COR-L47 (cell line): ENCODE measurements around the gene MYL11.
"Not testable (repeated sequence)": the region's sequence is repeated elsewhere in the genome, so short reads cannot be mapped to it uniquely, and the experiment has no call there.

Source experiments
- DNase-seq: peaks from one replicate; lab custom pipeline; 2025; lab: John Stamatoyannopoulos, UW

The MYL11 gene

DNA sequence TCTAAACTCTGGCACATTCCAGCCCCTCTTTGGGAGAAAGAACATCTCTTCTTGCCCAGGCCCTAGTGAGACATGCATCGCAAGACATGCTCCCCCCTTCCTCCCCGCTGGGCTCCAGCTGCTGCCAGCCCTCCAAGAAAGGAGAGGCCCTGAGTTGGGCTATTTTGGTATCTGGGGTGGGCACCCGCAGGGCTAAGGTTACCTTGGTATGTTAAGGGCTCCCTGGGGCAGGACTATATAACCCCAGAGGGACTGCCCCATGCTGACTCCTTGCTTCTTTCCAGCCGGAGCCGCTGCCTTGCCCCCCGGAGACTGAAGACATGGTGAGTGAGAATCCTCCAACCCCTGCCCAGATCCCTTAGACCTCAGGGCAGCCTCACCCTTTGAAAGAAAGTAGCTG is at the start of gene MYL11:
Gene MYL11, plus strand, starts transcription at position 265 of the 400 bp plus-strand sequence. Its CDS starts 56 bp downstream, at position 321.
- DNase-seq, result no peak

DNA sequence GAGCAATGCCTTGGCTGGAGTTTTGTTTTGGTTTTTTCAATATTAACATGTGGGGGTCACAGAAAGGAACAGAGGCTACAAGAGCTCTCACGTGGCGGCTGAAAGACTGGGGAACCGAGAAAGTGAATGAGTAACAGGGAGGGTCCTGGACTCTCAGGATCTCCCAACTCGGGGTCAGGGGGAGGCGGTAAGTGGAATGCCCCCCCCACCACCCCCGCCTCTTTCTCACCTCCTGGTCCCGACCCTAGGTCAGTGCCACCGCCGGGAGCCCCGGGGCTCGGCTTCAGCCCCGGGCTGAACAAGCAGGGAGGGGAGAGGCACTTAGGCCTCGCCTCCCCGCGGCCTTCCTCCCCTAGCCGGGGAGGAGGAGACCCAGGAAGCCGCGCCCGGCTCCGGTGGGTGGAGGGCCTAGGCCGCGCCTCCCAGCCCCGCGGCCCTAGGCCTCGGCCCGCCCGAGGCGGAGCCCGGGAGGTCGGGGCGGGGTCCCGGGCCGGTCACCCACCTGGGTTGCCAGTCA is 40.1 kb upstream of the MYL11 start:
- DNase-seq, result peak; percentile 49

GRCh38 chr16:30335028-30335597 is 39.5 kb upstream of the MYL11 start:
- DNase-seq, result peak; percentile 54

DNA sequence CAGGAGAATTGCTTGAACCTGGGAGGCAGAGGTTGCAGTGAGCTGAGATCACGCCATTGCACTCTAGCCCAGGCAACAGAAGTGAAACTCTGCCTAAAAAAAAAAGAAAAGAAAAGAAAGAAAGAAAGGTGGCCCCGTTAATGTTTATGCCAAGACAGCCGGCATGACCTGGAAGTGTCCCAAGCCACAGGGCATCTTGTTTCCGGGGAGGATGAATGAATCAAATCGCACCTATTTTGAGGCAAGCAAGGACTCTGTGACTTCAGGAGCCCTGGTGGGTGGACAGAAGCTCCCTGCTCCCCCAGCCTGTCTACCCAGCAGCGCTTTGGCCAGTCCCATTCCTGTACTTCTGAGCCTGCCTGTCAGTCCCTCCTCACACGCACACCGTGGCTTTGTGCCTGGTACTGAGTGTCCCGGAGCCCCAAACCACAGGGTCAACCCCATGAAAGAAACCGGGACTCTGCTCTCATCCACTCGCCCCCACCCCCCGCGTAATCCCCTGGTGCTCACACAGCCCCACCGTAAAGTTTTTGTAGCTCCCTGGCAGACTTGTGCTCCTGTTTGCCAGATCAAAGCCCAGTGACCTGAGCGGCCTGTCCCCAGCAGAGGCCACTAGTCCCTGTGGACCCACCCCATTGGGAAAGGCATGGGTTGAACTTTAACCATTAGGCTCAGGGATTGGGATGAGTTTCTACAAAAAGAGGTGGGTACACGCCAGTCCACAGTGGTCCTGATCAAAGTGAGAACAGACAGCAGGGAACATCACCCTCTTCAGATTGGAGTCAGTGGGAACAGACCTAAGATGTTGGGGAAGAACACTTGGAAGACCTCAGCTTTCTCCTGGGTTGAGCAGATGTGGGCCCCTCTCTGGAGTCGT is 38.8 kb upstream of the MYL11 start:
- no peak for DNase-seq

DNA sequence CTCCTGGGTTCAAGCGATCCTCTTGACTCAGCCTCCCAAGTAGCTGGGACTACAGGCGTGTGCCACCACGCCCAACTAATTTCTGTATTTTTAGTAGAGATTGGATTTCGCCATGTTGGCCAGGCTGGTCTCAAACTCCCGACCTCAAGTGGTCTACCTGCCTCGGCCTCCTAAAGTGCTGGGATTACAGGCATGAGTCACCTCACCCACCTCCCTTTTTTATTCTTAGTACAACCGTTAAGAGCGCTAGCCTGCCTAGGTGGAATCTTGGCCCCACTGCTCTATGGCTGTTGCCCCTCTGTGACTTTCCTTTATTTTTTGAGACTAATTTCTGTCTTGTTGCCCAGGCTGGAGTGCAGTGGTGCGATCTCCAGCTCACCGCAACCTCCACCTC is 36.6 kb upstream of the MYL11 start:
- DNase-seq, result not testable (repeated sequence)

GRCh38 chr16:30338715-30339114 is 35.9 kb upstream of the MYL11 start:
- not testable (repeated sequence) for DNase-seq

- peak; percentile 84 for DNase-seq
Observed at GRCh38 chr16:30340621-30341020, 34.0 kb upstream of the MYL11 start.

- not testable (repeated sequence) for DNase-seq
Observed at GRCh38 chr16:30341971-30342370, 32.6 kb upstream of the MYL11 start.

GRCh38 chr16:30342751-30343490 is 31.7 kb upstream of the MYL11 start:
- DNase-seq, result no peak

DNA sequence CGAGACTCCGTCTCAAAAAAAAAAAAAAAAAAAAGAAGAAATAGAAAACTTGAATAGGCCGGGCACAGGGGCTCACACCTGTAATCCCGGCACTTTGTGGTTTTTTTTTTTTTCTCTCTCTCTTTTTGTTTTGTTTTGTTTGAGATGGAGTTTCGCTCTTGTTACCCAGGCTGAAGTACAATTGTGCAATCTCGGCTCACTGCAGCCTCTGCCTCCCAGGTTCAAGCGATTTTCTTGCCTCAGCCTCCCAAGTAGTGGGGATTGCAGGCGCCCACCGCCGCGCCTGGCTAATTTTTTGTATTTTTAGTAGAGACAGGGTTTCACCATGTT is 31.1 kb upstream of the MYL11 start:
- not testable (repeated sequence) for DNase-seq

DNA sequence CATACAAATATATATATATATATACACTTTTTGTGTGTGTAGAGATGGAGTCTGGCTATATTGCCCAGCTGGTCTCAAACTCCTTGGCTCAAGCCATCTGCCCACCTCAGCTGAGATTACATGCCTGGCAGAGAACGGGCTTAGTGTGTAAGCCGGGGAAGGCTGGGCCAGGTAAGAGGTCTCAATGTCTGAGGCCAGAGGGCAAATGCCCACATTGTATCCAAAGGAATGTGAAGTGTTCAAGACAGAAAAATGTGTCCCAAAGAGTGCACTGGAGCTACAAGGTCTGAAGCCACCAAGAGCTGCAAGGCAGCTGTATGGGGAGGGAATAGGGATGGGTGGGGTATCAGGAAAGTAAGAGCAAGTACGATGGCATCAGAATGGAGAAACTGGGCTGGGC is 28.3 kb upstream of the MYL11 start:
- DNase-seq, result no peak

- DNase-seq, result no peak
Observed at GRCh38 chr16:30348113-30348512, 26.5 kb upstream of the MYL11 start.

- DNase-seq, result no peak
Observed at GRCh38 chr16:30348929-30349328, 25.7 kb upstream of the MYL11 start.

DNA sequence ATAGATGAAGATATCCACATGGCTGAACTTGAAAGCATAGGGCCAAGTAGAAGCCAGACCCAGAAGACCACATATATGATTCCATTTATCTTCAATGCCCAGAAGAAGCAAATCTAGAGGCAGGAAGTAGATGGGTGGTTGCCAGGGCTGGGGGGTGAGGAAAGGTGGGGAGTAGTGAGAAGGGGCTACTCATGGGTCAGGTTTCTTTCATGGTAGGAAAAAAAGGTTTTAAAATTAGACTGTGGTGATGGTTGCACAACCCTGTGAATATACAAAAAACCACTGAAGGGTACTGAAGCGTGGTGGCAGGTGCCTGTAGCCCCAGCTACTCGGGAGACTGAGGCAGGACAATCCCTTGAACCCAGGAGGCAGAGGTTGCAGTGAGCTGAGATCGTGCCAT is 24.9 kb upstream of the MYL11 start:
- no peak for DNase-seq

GRCh38 chr16:30350134-30350871 is 24.3 kb upstream of the MYL11 start:
- no peak for DNase-seq

GRCh38 chr16:30351001-30351441 is 23.6 kb upstream of the MYL11 start:
- DNase-seq, result no peak

GRCh38 chr16:30351586-30352419 is 22.8 kb upstream of the MYL11 start:
- DNase-seq, result no peak

DNA sequence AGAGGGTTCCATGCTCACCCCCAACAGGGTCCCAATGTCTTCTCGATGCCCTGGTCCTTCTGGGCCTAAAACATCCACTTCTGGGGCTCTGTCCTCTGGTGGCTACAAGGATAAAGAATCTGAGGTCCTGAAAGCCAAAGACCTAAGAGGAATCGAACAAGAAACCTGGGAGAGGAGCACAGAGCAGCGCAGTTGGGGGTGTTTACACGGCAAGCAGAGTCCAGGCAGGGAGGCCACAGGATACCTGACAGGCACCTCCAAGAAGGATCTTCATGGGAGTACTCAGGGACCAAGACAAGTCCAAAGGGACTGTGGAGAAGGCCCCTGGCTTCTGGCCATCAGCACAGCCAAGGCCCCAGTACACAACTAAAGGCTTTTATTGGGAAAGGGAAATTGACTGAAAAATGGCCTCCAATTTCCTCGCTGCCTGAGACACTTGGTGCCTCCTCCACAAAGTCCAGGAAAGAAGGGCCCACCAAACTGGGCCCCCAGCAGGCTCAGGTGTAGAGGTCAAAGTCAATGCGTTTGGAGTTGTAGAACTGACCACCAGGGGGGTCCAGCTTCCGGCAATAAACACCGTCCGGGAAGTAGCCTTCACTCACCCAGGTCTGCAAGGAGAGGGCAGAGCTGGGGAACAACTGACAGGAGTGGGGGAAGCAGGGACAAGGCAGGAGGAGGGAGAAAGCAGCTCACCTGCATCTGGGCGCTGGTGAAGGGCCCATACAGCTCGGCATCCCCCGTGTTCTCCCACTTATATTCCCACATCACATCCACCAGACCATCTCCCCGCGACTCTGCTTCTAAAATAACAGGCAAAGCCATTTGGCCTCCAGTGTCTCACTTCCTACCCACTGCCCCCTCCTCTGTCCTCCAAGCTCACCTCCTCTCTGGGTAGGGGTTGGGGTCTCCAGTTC is 21.9 kb upstream of the MYL11 start:
- no peak for DNase-seq

DNA sequence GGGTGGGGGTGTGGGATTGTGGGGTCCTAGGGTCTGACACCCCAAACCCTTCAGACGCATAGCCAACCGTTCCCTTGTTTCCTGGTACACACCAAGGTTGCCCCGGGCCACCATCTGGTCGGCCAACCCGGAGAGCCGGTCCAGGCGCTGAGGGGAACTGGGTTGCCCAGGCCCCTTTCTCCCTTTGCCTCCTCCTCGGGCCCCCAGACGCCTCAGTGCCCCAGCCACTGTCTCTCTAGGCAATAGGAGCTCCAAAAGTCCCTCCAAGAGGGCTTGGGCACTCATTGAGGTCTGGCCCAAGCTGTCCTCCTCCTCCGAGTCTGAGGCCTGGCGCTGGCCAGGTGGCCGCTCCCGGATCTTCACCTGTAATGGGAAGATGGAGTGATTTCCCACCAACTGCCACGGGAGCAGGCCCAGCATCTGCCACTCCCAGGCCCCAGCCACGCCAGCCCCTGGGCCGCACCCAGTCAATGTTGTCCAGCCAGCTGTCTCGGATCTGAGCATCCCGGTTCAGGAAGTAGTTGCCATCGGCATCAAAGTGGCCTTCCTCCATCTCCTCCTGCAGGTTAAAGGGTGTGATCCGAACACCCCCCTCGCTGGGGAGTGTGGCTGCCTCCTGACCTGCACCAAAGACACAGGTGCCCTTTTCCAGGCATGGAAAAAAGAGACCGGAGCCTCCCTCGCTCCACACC is 21.0 kb upstream of the MYL11 start:
- no peak for DNase-seq
